Liver (tissue), 9 donors: ENCODE measurements around the gene LAMB4. TPM values are rescaled to one million over a fixed set of nuclear protein-coding genes. Genes with fewer than 3 reads are reported as not detected.

Source experiments
- DNase-seq: peaks from one replicate; pipeline ENCODE4 v3.0.0-alpha.2; 2017; ENCODE audit warnings: low spot score
- H3K27ac ChIP-seq, 2 donors: one replicate each; pipeline ENCODE4 v1.7.0; 2013; ENCODE audit warnings: inconsistent platforms in 2 of 2, low read length in 2 of 2, control low read depth in 1 of 2, low read depth in 1 of 2, mild to moderate bottlenecking in 1 of 2
- H3K27me3 ChIP-seq, 4 donors: one replicate each; pipeline versions ENCODE4 v1.6.1 to v1.7.0; 2013; ENCODE audit warnings: low read length in 3 of 4, inconsistent platforms in 1 of 4, mild to moderate bottlenecking in 1 of 4, moderate library complexity in 1 of 4; ENCODE audit not compliant: control insufficient read depth in 4 of 4, insufficient read depth in 4 of 4
- H3K36me3 ChIP-seq, 4 donors: one replicate each; pipeline versions ENCODE4 v1.6.1 to v1.7.0; 2013; ENCODE audit warnings: low read length in 3 of 4, mild to moderate bottlenecking in 3 of 4, low read depth in 1 of 4, moderate library complexity in 1 of 4; ENCODE audit not compliant: control insufficient read depth in 4 of 4, insufficient read depth in 3 of 4
- H3K4me1 ChIP-seq, 4 donors: one replicate each; pipeline versions ENCODE4 v1.6.1 to v1.7.0; 2013; ENCODE audit warnings: low read length in 3 of 4, mild to moderate bottlenecking in 3 of 4, moderate library complexity in 1 of 4; ENCODE audit not compliant: control insufficient read depth in 4 of 4, insufficient read depth in 4 of 4
- H3K4me3 ChIP-seq, 3 donors: one replicate each; pipeline versions ENCODE4 v1.6.1 to v1.7.0; 2013; ENCODE audit warnings: low read length in 3 of 3, control low read depth in 1 of 3, low read depth in 1 of 3, mild to moderate bottlenecking in 1 of 3
- H3K9ac ChIP-seq, 2 donors: one replicate each; pipeline ENCODE4 v1.7.0; 2013; ENCODE audit warnings: low read length in 2 of 2, mild to moderate bottlenecking in 2 of 2, moderate library complexity in 2 of 2, control low read depth in 1 of 2, low read depth in 1 of 2
- H3K9me3 ChIP-seq, 4 donors: one replicate each; pipeline versions ENCODE4 v1.6.1 to v1.7.0; 2013; ENCODE audit warnings: low read length in 3 of 4; ENCODE audit not compliant: control insufficient read depth in 4 of 4
- ATF3 ChIP-seq: IDR thresholded peaks from 2 replicates; pipeline ENCODE4 v1.6.1; 2016; ENCODE audit warnings: antibody characterized with exemption
- CTCF ChIP-seq: fragments of 150-350 bp; IDR thresholded peaks from 2 replicates; pipeline ENCODE4 v1.5.1; 2017; ENCODE audit warnings: improper control_type of control experiment, low read depth, low read length; ENCODE audit not compliant: missing input control
- HNF4A ChIP-seq, 2 donors: conservative IDR thresholded peaks; 2 replicates each; pipeline ENCODE4 v1.6.1; 2016; ENCODE audit warnings: antibody characterized with exemption in 2 of 2, mild to moderate bottlenecking in 2 of 2
- HNF4G ChIP-seq: IDR thresholded peaks from 2 replicates; pipeline ENCODE4 v1.6.1; 2016; ENCODE audit warnings: antibody characterized with exemption
- MAX ChIP-seq: IDR thresholded peaks from 2 replicates; pipeline ENCODE4 v1.6.1; 2016; ENCODE audit warnings: antibody characterized with exemption
- RAD21 ChIP-seq, 2 donors: IDR thresholded peaks; 2 replicates each; pipeline ENCODE4 v1.6.1; 2016; ENCODE audit warnings: antibody characterized with exemption in 2 of 2, mild to moderate bottlenecking in 2 of 2
- SP1 ChIP-seq: IDR thresholded peaks from 2 replicates; pipeline ENCODE4 v1.6.1; 2018; ENCODE audit warnings: antibody characterized with exemption, mild to moderate bottlenecking
- YY1 ChIP-seq: IDR thresholded peaks from 2 replicates; pipeline ENCODE4 v1.6.1; 2016; ENCODE audit warnings: antibody characterized with exemption, mild to moderate bottlenecking
- ZBTB33 ChIP-seq: IDR thresholded peaks from 2 replicates; pipeline ENCODE4 v1.6.1; 2016; ENCODE audit warnings: antibody characterized with exemption
- WGBS: extraction: QIAGEN DNeasy Blood & Tissue Kit; methylation state at CpG from one replicate; pipeline ENCODE4 v1.1.7; 2013; 5-methylcytosine and 5-hydroxymethylcytosine counted together
- polyA plus RNA-seq, 2 donors: library from polyadenylated mRNA; stranded (reverse) in 1 of 2; unstranded in 1 of 2; fragments of 200-250 nt in 1 of 2; fragments of >200 nt in 1 of 2; fragmentation: Nextera tagmentation in 1 of 2; extraction: Ambion mirVana in 1 of 2; gene quantifications; one replicate each; pipeline versions ENCODE4 v1.2.1 to v1.2.3, GENCODE V29; 2013 to 2015
- total RNA-seq, 2 donors: library from RNA; depleted of rRNA; stranded (reverse); fragments of >200 nt; gene quantifications; one replicate each; pipeline ENCODE4 v1.2.3, GENCODE V29; 2014
- donor health status: healthy.
- donor health status: healthy.
- donor health status: healthy.
- donor health status: healthy.
- donor health status: healthy.

Gene LAMB4
- total and polyA plus RNA-seq, 4 donors: under 0.01 to 0.03 TPM; not detected in 2

GRCh38 chr7:108017776-108018151, 112.4 kb downstream of the LAMB4 start:
- WGBS: 83% methylated on average over 4 of the region's 4 CpGs
- Histone ChIP-seq H3K27ac (no peak overlapping the region), H3K9ac (no peak overlapping the region), H3K4me3 (no peak overlapping the region), H3K36me3 (no peaks in the 10 kb centered on the region), H3K27me3 (no peaks in the 10 kb centered on the region), H3K4me1 (no peaks in the 10 kb centered on the region), H3K9me3 (no peaks in the 10 kb centered on the region)
- TF ChIP-seq HNF4A (conservative IDR thresholded peaks at IDR 0.05) (no peak), MAX (no peak), RAD21 (IDR thresholded peaks at IDR 0.05) (no peak), YY1 (no peak), ATF3 (no peak)
- DNase-seq: no peak

GRCh38 chr7:108016841-108017775, 113.1 kb downstream of the LAMB4 start:
- DNase-seq: no peak
- Histone ChIP-seq H3K27ac (no peak overlapping the region), H3K9me3 (no peaks in the 10 kb centered on the region), H3K27me3 (no peaks in the 10 kb centered on the region), H3K4me1 (no peaks in the 10 kb centered on the region), H3K36me3 (no peaks in the 10 kb centered on the region), H3K4me3 (no peak overlapping the region), H3K9ac (no peak overlapping the region)
- TF ChIP-seq SP1 (no peak), ZBTB33 (no peak), HNF4A (conservative IDR thresholded peaks at IDR 0.05) (no peak), CTCF (peak; percentile 49), RAD21 (IDR thresholded peaks at IDR 0.05) (peak; percentile 79 to 83), HNF4G (no peak)
- WGBS: 67% methylated on average over 2 of the region's 2 CpGs

- DNase-seq: no peak
- WGBS: 90% methylated on average over 2 of the region's 2 CpGs
- H3K9ac ChIP-seq: no peak overlapping the region
- H3K27me3 ChIP-seq: no peaks in the 10 kb centered on the region
- H3K9me3 ChIP-seq: no peaks in the 10 kb centered on the region
- peaks cover 0 to 4% (median 2%) of the 10 kb centered on the region in 4 donors for H3K4me1 ChIP-seq
- H3K27ac ChIP-seq: no peak overlapping the region
- H3K36me3 ChIP-seq: no peaks in the 10 kb centered on the region
- TF ChIP-seq HNF4G: no peak
- no peak overlapping the region for H3K4me3 ChIP-seq
Observed at GRCh38 chr7:108015740-108016139, 114.4 kb downstream of the LAMB4 start.
